Superior temporal gyrus (tissue), 1 donor: ENCODE results near the gene TTBK1.

Experiments
- DNase-seq: peaks from one replicate; pipeline ENCODE4 v3.0.0-alpha.2; 2016; ENCODE audit errors: extremely low spot score

The TTBK1 gene

GRCh38 chr6:43242908-43243663 lies at the start of gene TTBK1:
Gene TTBK1 (plus strand): TSS chr6:43243481. CDS start chr6:43246661, 3,180 bp downstream.
- peak; percentile 53 for DNase-seq

GRCh38 chr6:43193929-43194328 lies 49.4 kb upstream of the TTBK1 start:
- no peak for DNase-seq

- DNase-seq = no peak
Observed at GRCh38 chr6:43196337-43196736, 46.9 kb upstream of the TTBK1 start.

GRCh38 chr6:43199912-43200311 lies 43.4 kb upstream of the TTBK1 start:
- DNase-seq = no peak

GRCh38 chr6:43200541-43200940 lies 42.7 kb upstream of the TTBK1 start:
- no peak for DNase-seq

- no peak for DNase-seq
Observed at GRCh38 chr6:43202451-43202850, 40.8 kb upstream of the TTBK1 start.

GRCh38 chr6:43203029-43203717 lies 40.1 kb upstream of the TTBK1 start:
- no peak for DNase-seq

GRCh38 chr6:43203718-43204095 lies 39.6 kb upstream of the TTBK1 start:
- no peak for DNase-seq

- DNase-seq = no peak
Observed at GRCh38 chr6:43204271-43205105, 38.8 kb upstream of the TTBK1 start.

GRCh38 chr6:43205849-43206248 lies 37.4 kb upstream of the TTBK1 start:
- DNase-seq = no peak

- DNase-seq = no peak
Observed at GRCh38 chr6:43207286-43207685, 36.0 kb upstream of the TTBK1 start.

GRCh38 chr6:43211955-43212354 lies 31.3 kb upstream of the TTBK1 start:
- DNase-seq = no peak

GRCh38 chr6:43213431-43213830 lies 29.9 kb upstream of the TTBK1 start:
- no peak for DNase-seq

- DNase-seq = no peak
Observed at GRCh38 chr6:43215066-43215465, 28.2 kb upstream of the TTBK1 start.

- DNase-seq = no peak
Observed at GRCh38 chr6:43216200-43216599, 27.1 kb upstream of the TTBK1 start.

- DNase-seq = no peak
Observed at GRCh38 chr6:43217351-43217750, 25.9 kb upstream of the TTBK1 start.

GRCh38 chr6:43219119-43219518 lies 24.2 kb upstream of the TTBK1 start:
- DNase-seq = no peak

GRCh38 chr6:43219814-43220213 lies 23.5 kb upstream of the TTBK1 start:
- DNase-seq = no peak

- no peak for DNase-seq
Observed at GRCh38 chr6:43220439-43220951, 22.8 kb upstream of the TTBK1 start.

GRCh38 chr6:43221046-43221972 lies 22.0 kb upstream of the TTBK1 start:
- DNase-seq = no peak

GRCh38 chr6:43222418-43223059 lies 20.7 kb upstream of the TTBK1 start:
- no peak for DNase-seq
